ENCODE data around the gene MAP4K2. TPM values are rescaled to one million over a fixed set of nuclear protein-coding genes. Genes with fewer than 3 reads are reported as not detected.

MAP4K2 gene
- total and polyA plus RNA-seq, 2 of the 13 experiments (the other 11 are each of a cell fraction or from before 2014, with no cell fraction given): 8.3 to 17.6 TPM

GRCh38 chr11:64794526-64794925, 8.5 kb downstream of the MAP4K2 start:
- 96% methylated on average over 10 of the region's 10 CpGs for WGBS (ENCODE audit: low lambda C conversion rate)
- intact Hi-C loops (cut with micrococcal nuclease; ENCODE audit: unreplicated experiment) (no loop called here), in situ Hi-C loops (cut with HindIII; ENCODE audit: extremely low pct_ligation_motif_present, low pct_unique_long_range_greater_than_20kb) (no loop called here)
- Histone ChIP-seq H4K20me1 (ENCODE audit: insufficient read depth, low read length) (no peaks in the 10 kb centered on the region), H3K79me2 (ENCODE audit: insufficient read depth, low read length) (no peaks in the 10 kb centered on the region), H3K4me1 (ENCODE audit: insufficient read depth, low read length) (peaks cover 27% of the 10 kb centered on the region), H3K36me3 (replicated peaks in 1 of 2; ENCODE audit: control insufficient read depth in 1 of 2, insufficient read depth in 2 of 2, low read length in 2 of 2) (no peaks in the 10 kb centered on the region; a peak in 1 of 5 replicates), H3K9me3 (ENCODE audit: low read length) (no peaks in the 10 kb centered on the region), H3K4me2 (ENCODE audit: low read depth, low read length) (no peak overlapping the region), H3K27me3 (ENCODE audit: control insufficient read depth in 1 of 2, insufficient read depth in 2 of 2, low read length in 2 of 2) (no peaks in the 10 kb centered on the region), H3K27ac (ENCODE audit: extremely low read length, insufficient read depth, low read length) (no peak overlapping the region), H3K4me3 (replicated peaks in 1 of 3; ENCODE audit: insufficient read depth in 1 of 3, low read depth in 2 of 3, low read length in 3 of 3) (no peak overlapping the region), H2AFZ (ENCODE audit: low read length) (no peak overlapping the region), H3K9ac (ENCODE audit: insufficient read depth, low read depth, low read length) (no peak overlapping the region)
- no peak for DNase-seq (ENCODE audit: low spot score)
- no peak for FAIRE-seq
- TF ChIP-seq ZNF776 (CRISPR knock-in tag; IDR thresholded peaks at IDR 0.05) (no peak), ZBTB1 (CRISPR knock-in tag; IDR thresholded peaks at IDR 0.05; ENCODE audit: borderline replicate concordance) (no peak), ZBTB43 (CRISPR knock-in tag; conservative IDR thresholded peaks at IDR 0.05) (no peak), ZNF670 (CRISPR knock-in tag; IDR thresholded peaks at IDR 0.05; ENCODE audit: borderline replicate concordance) (no peak), HES4 (CRISPR knock-in tag; IDR thresholded peaks at IDR 0.05; ENCODE audit: borderline replicate concordance) (no peak), ZNF850 (CRISPR knock-in tag; conservative IDR thresholded peaks at IDR 0.05) (no peak)
- TF ChIP-seq, protein P1, sequence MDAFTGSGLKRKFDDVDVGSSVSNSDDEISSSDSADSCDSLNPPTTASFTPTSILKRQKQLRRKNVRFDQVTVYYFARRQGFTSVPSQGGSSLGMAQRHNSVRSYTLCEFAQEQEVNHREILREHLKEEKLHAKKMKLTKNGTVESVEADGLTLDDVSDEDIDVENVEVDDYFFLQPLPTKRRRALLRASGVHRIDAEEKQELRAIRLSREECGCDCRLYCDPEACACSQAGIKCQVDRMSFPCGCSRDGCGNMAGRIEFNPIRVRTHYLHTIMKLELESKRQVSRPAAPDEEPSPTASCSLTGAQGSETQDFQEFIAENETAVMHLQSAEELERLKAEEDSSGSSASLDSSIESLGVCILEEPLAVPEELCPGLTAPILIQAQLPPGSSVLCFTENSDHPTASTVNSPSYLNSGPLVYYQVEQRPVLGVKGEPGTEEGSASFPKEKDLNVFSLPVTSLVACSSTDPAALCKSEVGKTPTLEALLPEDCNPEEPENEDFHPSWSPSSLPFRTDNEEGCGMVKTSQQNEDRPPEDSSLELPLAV (CRISPR knock-in tag; conservative IDR thresholded peaks at IDR 0.05; ENCODE audit: low read depth): no peak
- ChIA-PET CTCF (ENCODE audit: low intra/inter-chr PET ratio, low total read pairs) (no interaction called here), POLR2A (interaction anchor here (1.4 kb wide), 1 partner anchor 16 kb away, joined by 5 read pairs; the partner anchor contains the start of gene SF1)
- no TSS peak for BruUV-seq (replicated peaks)
- ATAC-seq: no peak
